ENCODE results near the gene LRRC4C.

DNA sequence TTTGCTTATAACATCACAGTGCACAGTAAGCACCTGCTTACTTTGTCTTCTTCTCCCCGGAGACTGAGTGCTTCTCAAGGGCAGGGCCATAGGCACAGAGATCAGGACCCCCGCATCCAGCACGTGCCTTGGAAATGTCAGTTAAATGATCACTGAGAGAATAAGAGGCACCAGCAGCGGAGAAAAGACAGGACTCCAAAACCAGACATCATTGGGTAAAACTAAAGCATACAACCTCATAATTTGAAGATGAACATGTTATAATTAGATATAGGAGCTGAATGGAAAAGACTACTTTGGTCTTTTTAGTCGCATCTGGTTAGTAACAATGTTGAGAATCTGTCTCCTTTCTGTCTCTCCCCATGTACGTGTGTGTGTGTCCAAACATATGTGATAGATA, 1279.9 kb downstream of the LRRC4C start:
- TF ChIP-seq, protein P1, sequence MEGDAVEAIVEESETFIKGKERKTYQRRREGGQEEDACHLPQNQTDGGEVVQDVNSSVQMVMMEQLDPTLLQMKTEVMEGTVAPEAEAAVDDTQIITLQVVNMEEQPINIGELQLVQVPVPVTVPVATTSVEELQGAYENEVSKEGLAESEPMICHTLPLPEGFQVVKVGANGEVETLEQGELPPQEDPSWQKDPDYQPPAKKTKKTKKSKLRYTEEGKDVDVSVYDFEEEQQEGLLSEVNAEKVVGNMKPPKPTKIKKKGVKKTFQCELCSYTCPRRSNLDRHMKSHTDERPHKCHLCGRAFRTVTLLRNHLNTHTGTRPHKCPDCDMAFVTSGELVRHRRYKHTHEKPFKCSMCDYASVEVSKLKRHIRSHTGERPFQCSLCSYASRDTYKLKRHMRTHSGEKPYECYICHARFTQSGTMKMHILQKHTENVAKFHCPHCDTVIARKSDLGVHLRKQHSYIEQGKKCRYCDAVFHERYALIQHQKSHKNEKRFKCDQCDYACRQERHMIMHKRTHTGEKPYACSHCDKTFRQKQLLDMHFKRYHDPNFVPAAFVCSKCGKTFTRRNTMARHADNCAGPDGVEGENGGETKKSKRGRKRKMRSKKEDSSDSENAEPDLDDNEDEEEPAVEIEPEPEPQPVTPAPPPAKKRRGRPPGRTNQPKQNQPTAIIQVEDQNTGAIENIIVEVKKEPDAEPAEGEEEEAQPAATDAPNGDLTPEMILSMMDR (IDR thresholded peaks at IDR 0.05): no peak
- TF ChIP-seq POLR2A (IDR thresholded peaks at IDR 0.05): no peak

All from heart left ventricle (tissue), 13 donors.